IMR-90 (cell line): ENCODE data around the gene MEPCE. TPM values are rescaled to one million over a fixed set of nuclear protein-coding genes. Genes with fewer than 3 reads are reported as not detected.

Experiments
- ATAC-seq: fragments of 200-7000 bp; cut with Tn5 transposase; 2 replicates; pipeline ENCODE4 v1.9.1; 2020; ENCODE audit warnings: low read depth, mild to moderate bottlenecking, moderate library complexity
- BruUV-seq: library from RNA; stranded (reverse); fragments of 400-500 nt; replicated peaks from 2 replicates; lab custom pipeline; 2021; lab: Mats Ljungman, UMichigan
- CTCF ChIA-PET: fragments of 300-600 bp; formaldehyde crosslinking; extraction: SDS; loops from one replicate; lab custom pipeline; 2021; ENCODE audit warnings: antibody characterized with exemption; lab: Yijun Ruan, JAX
- POLR2A ChIA-PET: fragments of 300-600 bp; sonication (Branson Sonifier 250); formaldehyde crosslinking; loops from one replicate; lab custom pipeline; 2022; ENCODE audit warnings: antibody characterized with exemption; ENCODE audit not compliant: unreplicated experiment; lab: Charles Lee
- DNase-seq: peaks from one replicate; pipeline ENCODE4 v3.0.0; 2013
- H2AFZ ChIP-seq: replicated peaks from 2 replicates; pipeline ENCODE3; 2013; ENCODE audit warnings: low read length, mild to moderate bottlenecking; ENCODE audit not compliant: poor library complexity
- H2AK5ac ChIP-seq: 2 replicates; pipeline ENCODE4 v1.6.1; 2013; ENCODE audit warnings: low read depth, low read length, inconsistent platforms
- H2AK9ac ChIP-seq: replicated peaks from 2 replicates; pipeline ENCODE3; 2013; ENCODE audit warnings: mild to moderate bottlenecking, low read depth, low read length, moderate library complexity; ENCODE audit not compliant: poor library complexity
- H2BK120ac ChIP-seq: 2 replicates; pipeline ENCODE4 v1.6.1; 2013; ENCODE audit warnings: low read depth, low read length, inconsistent platforms
- H2BK15ac ChIP-seq: 3 replicates; pipeline ENCODE4 v1.6.1; 2013; ENCODE audit warnings: low read depth, low read length, inconsistent platforms
- H2BK20ac ChIP-seq: 2 replicates; pipeline ENCODE4 v1.6.1; 2013; ENCODE audit warnings: low read depth, mild to moderate bottlenecking, inconsistent platforms, low read length, moderate library complexity
- H2BK5ac ChIP-seq: 2 replicates; pipeline ENCODE4 v1.6.1; 2013; ENCODE audit warnings: mild to moderate bottlenecking, low read depth, low read length, inconsistent platforms; ENCODE audit not compliant: poor library complexity, severe bottlenecking
- H3K14ac ChIP-seq: replicated peaks from 2 replicates; pipeline ENCODE4 v1.6.1; 2013; ENCODE audit warnings: low read depth, low read length, inconsistent platforms
- H3K18ac ChIP-seq: 2 replicates; pipeline ENCODE4 v1.6.1; 2013; ENCODE audit warnings: low read depth, low read length, control low read depth
- H3K23ac ChIP-seq: 2 replicates; pipeline ENCODE4 v1.6.1; 2013; ENCODE audit warnings: low read depth, low read length, inconsistent platforms
- H3K27ac ChIP-seq: 2 replicates; pipeline ENCODE4 v1.5.1; 2013; ENCODE audit warnings: mild to moderate bottlenecking, control low read depth, low read length; ENCODE audit not compliant: insufficient read depth
- H3K27me3 ChIP-seq: 2 replicates; pipeline ENCODE4 v1.6.1; 2013; ENCODE audit warnings: low read length; ENCODE audit not compliant: control insufficient read depth, insufficient read depth
- H3K36me3 ChIP-seq: 2 replicates; pipeline ENCODE4 v1.6.1; 2013; ENCODE audit warnings: low read length, mixed read lengths; ENCODE audit not compliant: control insufficient read depth, insufficient read depth
- H3K4ac ChIP-seq: 2 replicates; pipeline ENCODE4 v1.6.1; 2013; ENCODE audit warnings: low read depth, low read length, inconsistent platforms
- H3K4me1 ChIP-seq: 2 replicates; pipeline ENCODE4 v1.6.1; 2013; ENCODE audit warnings: low read length, mixed read lengths; ENCODE audit not compliant: control insufficient read depth, insufficient read depth
- H3K4me2 ChIP-seq: 2 replicates; pipeline ENCODE4 v1.6.1; 2013; ENCODE audit warnings: low read depth, mild to moderate bottlenecking, control low read depth, low read length, moderate library complexity
- H3K4me3 ChIP-seq: 2 replicates; pipeline ENCODE4 v1.5.1; 2013; ENCODE audit warnings: low read depth, mild to moderate bottlenecking, control low read depth, low read length, moderate library complexity; ENCODE audit not compliant: insufficient read depth
- H3K56ac ChIP-seq: 2 replicates; pipeline ENCODE4 v1.6.1; 2013; ENCODE audit warnings: low read length, inconsistent platforms; ENCODE audit not compliant: insufficient read depth; ENCODE audit errors: extremely low read depth
- H3K79me1 ChIP-seq, 2 experiments: 2 replicates each; pipeline ENCODE4 v1.6.1; 2013; ENCODE audit warnings: low read length in 2 of 2, inconsistent platforms in 1 of 2, low read depth in 1 of 2
- H3K9ac ChIP-seq: 2 replicates; pipeline ENCODE4 v1.6.1; 2013; ENCODE audit warnings: low read depth, low read length, control low read depth
- H3K9me1 ChIP-seq: 2 replicates; pipeline ENCODE4 v1.6.1; 2013; ENCODE audit warnings: low read length, inconsistent platforms; ENCODE audit not compliant: insufficient read depth
- H3K9me3 ChIP-seq: 2 replicates; pipeline ENCODE4 v1.6.1; 2013; ENCODE audit warnings: low read length; ENCODE audit not compliant: control insufficient read depth, insufficient read depth
- H4K20me1 ChIP-seq: 2 replicates; pipeline ENCODE4 v1.6.1; 2013; ENCODE audit warnings: low read length, inconsistent platforms; ENCODE audit not compliant: insufficient read depth
- H4K5ac ChIP-seq: 2 replicates; pipeline ENCODE4 v1.6.1; 2013; ENCODE audit warnings: mild to moderate bottlenecking, low read depth, low read length, control low read depth
- H4K8ac ChIP-seq, 2 experiments: 2 replicates each; pipeline ENCODE4 v1.6.1; 2013; ENCODE audit warnings: low read depth in 2 of 2, low read length in 2 of 2, control low read depth in 1 of 2, inconsistent platforms in 1 of 2
- H4K91ac ChIP-seq: 2 replicates; pipeline ENCODE4 v1.6.1; 2013; ENCODE audit warnings: low read depth, low read length, inconsistent platforms; ENCODE audit not compliant: insufficient read depth
- CHD1 ChIP-seq: IDR thresholded peaks from 2 replicates; pipeline ENCODE4 v1.6.1; 2012; ENCODE audit warnings: low read depth, low read length, improper control_type of control experiment
- CTCF ChIP-seq: conservative IDR thresholded peaks from 2 replicates; pipeline ENCODE4 v1.5.1; 2012; ENCODE audit warnings: mild to moderate bottlenecking, low read depth, low read length, improper control_type of control experiment
- MXI1 ChIP-seq: IDR thresholded peaks from 2 replicates; pipeline ENCODE4 v1.6.1; 2012; ENCODE audit warnings: low read depth, mild to moderate bottlenecking, low read length, moderate library complexity, borderline replicate concordance
- RAD21 ChIP-seq: IDR thresholded peaks from 2 replicates; pipeline ENCODE4 v1.6.1; 2012; ENCODE audit warnings: low read length, improper control_type of control experiment
- RCOR1 ChIP-seq: IDR thresholded peaks from 2 replicates; pipeline ENCODE4 v1.6.1; 2012; ENCODE audit warnings: mild to moderate bottlenecking, low read length, improper control_type of control experiment; ENCODE audit not compliant: insufficient replicate concordance
- WGBS, 2 experiments: methylation state at CpG; one replicate each; pipeline versions ENCODE4 v1.1.5 to v1.1.7; 2013; ENCODE audit warnings: missing lambda C conversion rate in 2 of 2; ENCODE audit not compliant: insufficient read length in 1 of 2; ENCODE audit errors: extremely low coverage in 2 of 2; 5-methylcytosine and 5-hydroxymethylcytosine counted together
- dilution Hi-C: fragments of 300-500 bp; cut with HindIII; formaldehyde crosslinking; loops from one replicate; pipeline ENCODE4 v1.14.3; 2018; ENCODE audit warnings: low sequenced_read_pairs; ENCODE audit not compliant: unreplicated experiment
- in situ Hi-C: fragments of 300-500 bp; cut with MboI; formaldehyde crosslinking; loops from 3 replicates; pipeline ENCODE4 v1.14.3; 2019; ENCODE audit warnings: low sequenced_read_pairs, inconsistent platforms, mixed read lengths
- intact Hi-C: fragments of 100-400 bp; cut with micrococcal nuclease; formaldehyde crosslinking; loops from 2 replicates; pipeline ENCODE4 v1.10.0; 2022
- polyA plus RNA-seq, 3 experiments: library from polyadenylated mRNA; depleted of rRNA; stranded (reverse); fragments of >200 nt; gene quantifications; 2 replicates each; pipeline ENCODE4 v1.2.3, GENCODE V29; 2012; ENCODE audit warnings: low replicate concordance in 1 of 3
- total RNA-seq: library from RNA; depleted of rRNA; stranded (reverse); fragments of >200 nt; gene quantifications from 2 replicates; pipeline ENCODE4 v1.2.3, GENCODE V29; 2012

MEPCE gene
- total and polyA plus RNA-seq, 2 of the 4 experiments (the other 2 are of a cell fraction): 18.2 to 22.9 TPM

- ATAC-seq (no peak), DNase-seq (no peak)
- intact Hi-C loops: loop anchor here (2.0 kb wide), 1 partner anchor 223 kb away; no protein-coding TSS in a partner anchor
- Histone ChIP-seq H2AK5ac (0 out of 2 replicates have a peak overlapping the region, but pooled peaks have one; percentile 12), H3K4me1 (peaks cover 12% of the 10 kb centered on the region), H4K91ac (no peak overlapping the region), H2AK9ac (no peak overlapping the region), H3K14ac (no peak overlapping the region), H3K56ac (no peak overlapping the region), H3K27ac (no peak overlapping the region), H2AFZ (no peak overlapping the region), H2BK20ac (no peak overlapping the region), H3K9me1 (peaks cover 9% of the 10 kb centered on the region), H3K36me3 (peaks cover 32% of the 10 kb centered on the region; the same call in 1 of the 2 replicates), H3K4ac (no peak overlapping the region), H2BK5ac (no peak overlapping the region), H3K4me2 (no peak overlapping the region), H3K27me3 (no peaks in the 10 kb centered on the region), H3K9me3 (no peaks in the 10 kb centered on the region), H4K20me1 (peaks cover 14% of the 10 kb centered on the region), H3K4me3 (no peak overlapping the region), H2BK120ac (no peak overlapping the region), H2BK15ac (no peak overlapping the region), H4K8ac (no peak overlapping the region), H3K9ac (no peak overlapping the region), H3K18ac (no peak overlapping the region), H3K79me1 (peaks cover 2 to 33% of the 10 kb centered on the region in 2 experiments; a peak in 1 of 4 replicates), H4K5ac (no peak overlapping the region), H3K23ac (no peak overlapping the region)
- no TSS peak for BruUV-seq
- POLR2A ChIA-PET: no interaction called here
- dilution Hi-C loops: no loop called here
- CTCF ChIA-PET: interaction anchor here (1.9 kb wide), 1 partner anchor 15 kb away, joined by 5 read pairs; no protein-coding TSS in a partner anchor
- in situ Hi-C loops: loop anchor here (10.0 to 25.0 kb wide), 2 partner anchors 227 to 394 kb away; partner anchors contain the start of genes GIGYF1, SLC12A9 and TRIP6
- 40% methylated on average over 1 of the region's 22 CpGs; no CpG with 5 or more reads in 1 of the 2 experiments for WGBS, 2 experiments
- TF ChIP-seq RCOR1 (no peak), MXI1 (no peak), CHD1 (no peak), CTCF (no peak), RAD21 (no peak)
Measured at GRCh38 chr7:100467638-100468373, 38.2 kb downstream of the MEPCE start.
